GM10266 (cell line): ENCODE results near the gene CCL1.

ENCODE experiments used
- DNase-seq: peaks from one replicate; pipeline ENCODE4 v3.0.0; 2012; ENCODE audit errors: extremely low spot score
- TF ChIP-seq, protein P1 (sequence below): IDR thresholded peaks from 2 replicates; pipeline ENCODE4 v1.5.1; 2012; ENCODE audit warnings: mild to moderate bottlenecking, low read depth; ENCODE audit not compliant: control insufficient read depth, insufficient read depth; ENCODE audit errors: missing control alignments

Gene CCL1

GRCh38 chr17:34358631-34359030 is 4.4 kb downstream of the CCL1 start:
- DNase-seq: no peak
- TF ChIP-seq, protein P1, sequence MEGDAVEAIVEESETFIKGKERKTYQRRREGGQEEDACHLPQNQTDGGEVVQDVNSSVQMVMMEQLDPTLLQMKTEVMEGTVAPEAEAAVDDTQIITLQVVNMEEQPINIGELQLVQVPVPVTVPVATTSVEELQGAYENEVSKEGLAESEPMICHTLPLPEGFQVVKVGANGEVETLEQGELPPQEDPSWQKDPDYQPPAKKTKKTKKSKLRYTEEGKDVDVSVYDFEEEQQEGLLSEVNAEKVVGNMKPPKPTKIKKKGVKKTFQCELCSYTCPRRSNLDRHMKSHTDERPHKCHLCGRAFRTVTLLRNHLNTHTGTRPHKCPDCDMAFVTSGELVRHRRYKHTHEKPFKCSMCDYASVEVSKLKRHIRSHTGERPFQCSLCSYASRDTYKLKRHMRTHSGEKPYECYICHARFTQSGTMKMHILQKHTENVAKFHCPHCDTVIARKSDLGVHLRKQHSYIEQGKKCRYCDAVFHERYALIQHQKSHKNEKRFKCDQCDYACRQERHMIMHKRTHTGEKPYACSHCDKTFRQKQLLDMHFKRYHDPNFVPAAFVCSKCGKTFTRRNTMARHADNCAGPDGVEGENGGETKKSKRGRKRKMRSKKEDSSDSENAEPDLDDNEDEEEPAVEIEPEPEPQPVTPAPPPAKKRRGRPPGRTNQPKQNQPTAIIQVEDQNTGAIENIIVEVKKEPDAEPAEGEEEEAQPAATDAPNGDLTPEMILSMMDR: no peak

DNA sequence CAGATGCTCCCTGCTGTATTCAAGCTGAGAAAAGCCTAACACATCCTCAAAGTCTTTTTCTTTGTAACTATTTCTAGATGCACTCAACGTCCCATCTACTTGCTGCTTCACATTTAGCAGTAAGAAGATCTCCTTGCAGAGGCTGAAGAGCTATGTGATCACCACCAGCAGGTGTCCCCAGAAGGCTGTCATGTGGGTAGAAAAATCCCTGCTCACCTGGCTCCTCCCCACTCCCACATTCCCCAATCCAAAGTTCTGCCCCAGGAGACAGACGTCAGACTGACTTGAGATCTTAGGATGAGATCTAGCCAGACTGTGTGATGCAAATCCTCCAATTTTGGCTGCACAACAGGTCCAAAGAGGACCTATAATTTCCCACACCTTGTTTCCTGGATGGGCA is 5.6 kb downstream of the CCL1 start:
- TF ChIP-seq, protein P1: no peak

DNA sequence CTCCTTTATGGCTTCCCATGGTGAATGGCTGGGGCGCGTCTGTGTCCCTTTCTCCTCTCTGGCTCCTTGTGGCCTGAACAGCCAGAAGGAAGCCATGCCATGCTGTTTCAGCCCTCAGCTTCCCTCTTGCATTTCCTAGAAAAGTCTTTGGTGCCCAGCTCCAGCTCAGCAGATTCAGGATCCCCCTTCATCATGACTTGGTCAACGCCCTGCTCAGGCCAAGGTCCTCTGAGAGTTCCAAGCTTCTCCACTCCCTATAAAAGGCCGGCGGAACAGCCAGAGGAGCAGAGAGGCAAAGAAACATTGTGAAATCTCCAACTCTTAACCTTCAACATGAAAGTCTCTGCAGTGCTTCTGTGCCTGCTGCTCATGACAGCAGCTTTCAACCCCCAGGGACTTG is 6.8 kb downstream of the CCL1 start, which contains the start of gene CCL13:
Gene CCL13 (plus strand): TSS at position 287 of the 400 bp plus-strand sequence. CDS start 47 bp downstream, at position 334.
- TF ChIP-seq, protein P1: no peak
- DNase-seq: no peak

More for the DNA sequence above, 5.6 kb downstream of the CCL1 start:
- no peak for DNase-seq

- TF ChIP-seq, protein P1: no peak
- DNase-seq: no peak
Measured at GRCh38 chr17:34354637-34355036, 8.4 kb downstream of the CCL1 start.

- no peak for DNase-seq
- TF ChIP-seq, protein P1: no peak
Measured at GRCh38 chr17:34352191-34352590, 10.8 kb downstream of the CCL1 start.

DNA sequence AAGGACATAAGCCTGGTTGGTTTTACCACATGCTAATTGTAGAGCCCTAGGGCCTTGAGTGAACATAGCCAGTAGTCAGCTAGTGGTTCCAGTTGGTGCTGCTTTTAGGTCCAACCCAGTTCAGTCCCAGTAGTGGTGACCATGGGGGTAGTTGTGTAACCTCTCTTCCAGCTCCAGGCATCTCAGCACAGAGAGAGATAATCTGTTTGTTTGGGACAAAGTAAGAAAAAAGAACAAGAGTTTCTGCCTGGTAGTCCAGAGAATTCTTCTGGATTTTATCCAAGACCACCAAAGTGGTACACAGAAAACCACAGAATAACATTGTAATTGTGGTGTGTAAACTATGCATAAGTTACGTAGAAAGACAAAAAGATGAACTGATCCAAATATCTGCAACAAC is 11.9 kb downstream of the CCL1 start:
- TF ChIP-seq, protein P1: no peak
- no peak for DNase-seq

- DNase-seq: no peak
- TF ChIP-seq, protein P1: no peak
Measured at GRCh38 chr17:34349751-34350150, 13.3 kb downstream of the CCL1 start.
